SK-N-SH (cell line): ENCODE measurements around the gene MRM3. TPM values are rescaled to one million over a fixed set of nuclear protein-coding genes. Genes with fewer than 3 reads are reported as not detected.

Source experiments
- CTCF ChIA-PET: fragments of 300-600, 350-600 bp; formaldehyde crosslinking; extraction: SDS; loops from one replicate; lab custom pipeline; 2021; lab: Yijun Ruan, JAX
- POLR2A ChIA-PET: fragments of 350-600 bp; sonication (Branson Sonifier 250); formaldehyde crosslinking; extraction: SDS; loops from one replicate; lab custom pipeline; 2020; ENCODE audit warnings: antibody characterized with exemption, inconsistent platforms; lab: Yijun Ruan, JAX
- DNase-seq: peaks from one replicate; pipeline ENCODE4 v3.0.0; 2012
- H2AFZ ChIP-seq: fragments of 200-600 bp; sonication (generic); 2 replicates; pipeline ENCODE4 v1.8.1; 2016; ENCODE audit warnings: antibody characterized with exemption, mild to moderate bottlenecking, low read depth
- H3F3A ChIP-seq: fragments of 200-600 bp; sonication (generic); replicated peaks from 2 replicates; pipeline ENCODE3; 2016; ENCODE audit warnings: antibody characterized with exemption, mild to moderate bottlenecking; ENCODE audit not compliant: insufficient read depth
- H3K27ac ChIP-seq, 2 experiments: fragments of 200-500 bp in 1 of 2; fragments of 200-600 bp in 1 of 2; sonication (Bioruptor generic) in 1 of 2; sonication (generic), shearing (Covaris generic) in 1 of 2; 2 replicates each; pipeline versions ENCODE4 v1.5.1 to v1.6.1; 2014 to 2016; ENCODE audit warnings: low read depth in 2 of 2, inconsistent platforms in 1 of 2, low read length in 1 of 2, mild to moderate bottlenecking in 1 of 2, mixed read lengths in 1 of 2
- H3K27me3 ChIP-seq: fragments of 200-600 bp; sonication (generic), shearing (Covaris generic); 2 replicates; pipeline ENCODE4 v1.6.1; 2016; ENCODE audit warnings: mixed run types; ENCODE audit not compliant: insufficient read depth
- H3K36me3 ChIP-seq, 2 experiments: fragments of 200-500 bp in 1 of 2; fragments of 200-600 bp in 1 of 2; sonication (Bioruptor generic) in 1 of 2; sonication (generic) in 1 of 2; replicated peaks in 1 of 2; 2 replicates each; pipeline versions ENCODE3 to v1.5.1; 2014 to 2016; ENCODE audit warnings: low read length in 1 of 2, mild to moderate bottlenecking in 1 of 2; ENCODE audit not compliant: insufficient read depth in 2 of 2, control insufficient read depth in 1 of 2
- H3K4me1 ChIP-seq, 2 experiments: fragments of 200-500 bp in 1 of 2; fragments of 200-600 bp in 1 of 2; sonication (Bioruptor generic) in 1 of 2; sonication (generic), shearing (Covaris generic) in 1 of 2; 2 replicates each; pipeline versions ENCODE4 v1.5.1 to v1.6.1; 2014 to 2016; ENCODE audit warnings: low read depth in 1 of 2, low read length in 1 of 2, mixed run types in 1 of 2; ENCODE audit not compliant: insufficient read depth in 2 of 2, control insufficient read depth in 1 of 2
- H3K4me2 ChIP-seq: fragments of 200-600 bp; sonication (generic), shearing (Covaris generic); 2 replicates; pipeline ENCODE4 v1.6.1; 2017; ENCODE audit warnings: mixed run types
- H3K4me3 ChIP-seq, 2 experiments: fragments of 200-500 bp in 1 of 2; fragments of 200-600 bp in 1 of 2; sonication (Bioruptor generic) in 1 of 2; sonication (generic), shearing (Covaris generic) in 1 of 2; 2 replicates each; pipeline versions ENCODE4 v1.5.1 to v1.8.1; 2014 to 2016; ENCODE audit warnings: low read depth in 2 of 2, inconsistent platforms in 1 of 2, low read length in 1 of 2, mild to moderate bottlenecking in 1 of 2, mixed read lengths in 1 of 2, moderate library complexity in 1 of 2
- H3K79me2 ChIP-seq: fragments of 200-600 bp; sonication (generic); 2 replicates; pipeline ENCODE4 v1.8.1; 2017; ENCODE audit warnings: mild to moderate bottlenecking; ENCODE audit not compliant: insufficient read depth
- H3K9ac ChIP-seq: fragments of 200-600 bp; sonication (generic); 2 replicates; pipeline ENCODE4 v1.6.1; 2017; ENCODE audit warnings: mixed run types
- H3K9me2 ChIP-seq: fragments of 200-600 bp; sonication (generic); 2 replicates; pipeline ENCODE4 v1.6.1; 2017; ENCODE audit warnings: mixed run types
- H3K9me3 ChIP-seq: fragments of 200-600 bp; sonication (generic); 2 replicates; pipeline ENCODE4 v1.6.1; 2017; ENCODE audit warnings: mixed run types, mild to moderate bottlenecking, moderate library complexity
- H4K20me1 ChIP-seq: fragments of 200-600 bp; sonication (generic); 2 replicates; pipeline ENCODE4 v1.6.1; 2017; ENCODE audit warnings: mild to moderate bottlenecking, mixed run types; ENCODE audit not compliant: insufficient read depth
- CTCF ChIP-seq: fragments of 200-600 bp; sonication (generic); IDR thresholded peaks from 2 replicates; pipeline ENCODE4 v1.6.1; 2017; ENCODE audit warnings: antibody characterized with exemption, mild to moderate bottlenecking, moderate library complexity
- ELF1 ChIP-seq: IDR thresholded peaks from 2 replicates; pipeline ENCODE4 v1.4.0; 2012
- EP300 ChIP-seq, 2 experiments: IDR thresholded peaks; 2 replicates each; pipeline versions ENCODE4 v1.4.0 to v1.6.1; 2012; ENCODE audit warnings: borderline replicate concordance in 1 of 2, low read depth in 1 of 2, low read length in 1 of 2
- FOSL2 ChIP-seq: IDR thresholded peaks from 2 replicates; pipeline ENCODE4 v1.4.0; 2012; ENCODE audit warnings: low read depth, mild to moderate bottlenecking, moderate library complexity, borderline replicate concordance
- FOXM1 ChIP-seq: IDR thresholded peaks from 2 replicates; pipeline ENCODE4 v1.4.0; 2012; ENCODE audit warnings: low read depth, mild to moderate bottlenecking
- GABPA ChIP-seq: IDR thresholded peaks from 2 replicates; pipeline ENCODE4 v1.4.0; 2012; ENCODE audit warnings: low read depth, mild to moderate bottlenecking
- GATA2 ChIP-seq: sonication (generic); formaldehyde crosslinking; IDR thresholded peaks from 2 replicates; pipeline ENCODE4 v1.5.0; 2020; ENCODE audit warnings: mild to moderate bottlenecking, missing genetic modification reagents
- RAD21 ChIP-seq: IDR thresholded peaks from 2 replicates; pipeline ENCODE4 v1.6.1; 2012; ENCODE audit warnings: mild to moderate bottlenecking, low read length
- REST ChIP-seq: IDR thresholded peaks from 2 replicates; pipeline ENCODE4 v1.6.1; 2012; ENCODE audit warnings: mild to moderate bottlenecking, low read depth, low read length, moderate library complexity
- RFX5 ChIP-seq: IDR thresholded peaks from 2 replicates; pipeline ENCODE4 v1.6.1; 2012; ENCODE audit warnings: mild to moderate bottlenecking, improper control_type of control experiment, low read length
- RXRA ChIP-seq: IDR thresholded peaks from 2 replicates; pipeline ENCODE4 v1.4.0; 2012; ENCODE audit warnings: low read depth, mild to moderate bottlenecking, borderline replicate concordance
- TEAD4 ChIP-seq: IDR thresholded peaks from 2 replicates; pipeline ENCODE4 v1.4.0; 2012; ENCODE audit warnings: mild to moderate bottlenecking, borderline replicate concordance; ENCODE audit not compliant: insufficient read depth
- USF2 ChIP-seq: fragments of 150-350 bp; IDR thresholded peaks from 2 replicates; pipeline ENCODE4 v1.6.1; 2017; ENCODE audit warnings: antibody characterized with exemption, low read length, low read depth, borderline replicate concordance
- YY1 ChIP-seq: IDR thresholded peaks from 2 replicates; pipeline ENCODE4 v1.4.0; 2012; ENCODE audit warnings: low read depth, mild to moderate bottlenecking
- WGBS: methylation state at CpG from one replicate; pipeline ENCODE4 v1.1.6; 2017; ENCODE audit warnings: low lambda C conversion rate; 5-methylcytosine and 5-hydroxymethylcytosine counted together
- polyA plus RNA-seq, 3 experiments: library from polyadenylated mRNA; depleted of rRNA; stranded (reverse); fragments of >200 nt; gene quantifications; 2 replicates each; pipeline ENCODE4 v1.2.3, GENCODE V29; 2012

The MRM3 gene
- polyA plus RNA-seq, 1 of the 3 experiments (the other 2 are of a cell fraction) = 16.4 TPM

GRCh38 chr17:811051-811784 lies 29.1 kb downstream of the MRM3 start:
- Histone ChIP-seq H4K20me1 (no peaks in the 10 kb centered on the region), H3K36me3 (no peaks in the 10 kb centered on the region), H2AFZ (no peak overlapping the region), H3K4me2 (no peak overlapping the region), H3K27ac (no peak overlapping the region), H3K9ac (no peak overlapping the region), H3F3A (peaks cover 3% of the 10 kb centered on the region), H3K4me1 (no peaks in the 10 kb centered on the region), H3K9me3 (no peaks in the 10 kb centered on the region), H3K9me2 (no peaks in the 10 kb centered on the region), H3K79me2 (no peaks in the 10 kb centered on the region), H3K27me3 (peaks cover 49% of the 10 kb centered on the region; the same call in 1 of the 2 replicates), H3K4me3 (no peak overlapping the region)
- ChIA-PET POLR2A (no interaction called here), CTCF (no interaction called here)
- TF ChIP-seq RFX5 (no peak), EP300 (IDR thresholded peaks at IDR 0.05; ENCODE audit: borderline replicate concordance in 1 of 2, low read depth in 1 of 2, low read length in 1 of 2) (no peak), FOSL2 (no peak), GATA2 (CRISPR knock-in tag) (no peak), USF2 (no peak), ELF1 (no peak), GABPA (no peak), CTCF (no peak)
- 59% methylated on average over 14 of the region's 29 CpGs for WGBS
- no peak for DNase-seq

- H3K27me3 ChIP-seq = peaks cover 35% of the 10 kb centered on the region; the same call in 1 of the 2 replicates
- H3K79me2 ChIP-seq = no peaks in the 10 kb centered on the region
- 81% methylated on average over 14 of the region's 14 CpGs for whole genome bisulfite sequencing
- no peak overlapping the region for H3K9ac ChIP-seq
- no peak overlapping the region for H2AFZ ChIP-seq
- no peak overlapping the region for H3K4me3 ChIP-seq
- POLR2A ChIA-PET = no interaction called here
- H3K9me2 ChIP-seq = no peaks in the 10 kb centered on the region
- no peaks in the 10 kb centered on the region for H3K36me3 ChIP-seq
- H3K4me2 ChIP-seq = no peak overlapping the region
- H4K20me1 ChIP-seq = no peaks in the 10 kb centered on the region
- no peak for DNase-seq
- H3K27ac ChIP-seq = no peak overlapping the region
- CTCF ChIA-PET = interaction anchor here (1.0 kb wide), 1 partner anchor 184 kb away, joined by 3 read pairs; the partner anchor contains the start of gene TIMM22
- H3F3A ChIP-seq = peaks cover 3% of the 10 kb centered on the region
- H3K4me1 ChIP-seq = no peaks in the 10 kb centered on the region
- H3K9me3 ChIP-seq = no peaks in the 10 kb centered on the region
- TF ChIP-seq RAD21 (no peak), RXRA (no peak), REST (no peak), TEAD4 (no peak), YY1 (no peak), FOXM1 (no peak)
These were observed 30.6 kb downstream of the MRM3 start for GRCh38 chr17:812638-813204.
